ENCODE data around the gene MARCHF10. TPM values are rescaled to one million over a fixed set of nuclear protein-coding genes. Genes with fewer than 3 reads are reported as not detected.

MARCHF10 gene
- total and polyA plus RNA-seq, 2 of the 13 experiments (the other 11 are each of a cell fraction or from before 2014, with no cell fraction given), result not detected

GRCh38 chr17:62656446-62656845, 151.7 kb downstream of the MARCHF10 start (continued):
- TF ChIP-seq, protein P1, sequence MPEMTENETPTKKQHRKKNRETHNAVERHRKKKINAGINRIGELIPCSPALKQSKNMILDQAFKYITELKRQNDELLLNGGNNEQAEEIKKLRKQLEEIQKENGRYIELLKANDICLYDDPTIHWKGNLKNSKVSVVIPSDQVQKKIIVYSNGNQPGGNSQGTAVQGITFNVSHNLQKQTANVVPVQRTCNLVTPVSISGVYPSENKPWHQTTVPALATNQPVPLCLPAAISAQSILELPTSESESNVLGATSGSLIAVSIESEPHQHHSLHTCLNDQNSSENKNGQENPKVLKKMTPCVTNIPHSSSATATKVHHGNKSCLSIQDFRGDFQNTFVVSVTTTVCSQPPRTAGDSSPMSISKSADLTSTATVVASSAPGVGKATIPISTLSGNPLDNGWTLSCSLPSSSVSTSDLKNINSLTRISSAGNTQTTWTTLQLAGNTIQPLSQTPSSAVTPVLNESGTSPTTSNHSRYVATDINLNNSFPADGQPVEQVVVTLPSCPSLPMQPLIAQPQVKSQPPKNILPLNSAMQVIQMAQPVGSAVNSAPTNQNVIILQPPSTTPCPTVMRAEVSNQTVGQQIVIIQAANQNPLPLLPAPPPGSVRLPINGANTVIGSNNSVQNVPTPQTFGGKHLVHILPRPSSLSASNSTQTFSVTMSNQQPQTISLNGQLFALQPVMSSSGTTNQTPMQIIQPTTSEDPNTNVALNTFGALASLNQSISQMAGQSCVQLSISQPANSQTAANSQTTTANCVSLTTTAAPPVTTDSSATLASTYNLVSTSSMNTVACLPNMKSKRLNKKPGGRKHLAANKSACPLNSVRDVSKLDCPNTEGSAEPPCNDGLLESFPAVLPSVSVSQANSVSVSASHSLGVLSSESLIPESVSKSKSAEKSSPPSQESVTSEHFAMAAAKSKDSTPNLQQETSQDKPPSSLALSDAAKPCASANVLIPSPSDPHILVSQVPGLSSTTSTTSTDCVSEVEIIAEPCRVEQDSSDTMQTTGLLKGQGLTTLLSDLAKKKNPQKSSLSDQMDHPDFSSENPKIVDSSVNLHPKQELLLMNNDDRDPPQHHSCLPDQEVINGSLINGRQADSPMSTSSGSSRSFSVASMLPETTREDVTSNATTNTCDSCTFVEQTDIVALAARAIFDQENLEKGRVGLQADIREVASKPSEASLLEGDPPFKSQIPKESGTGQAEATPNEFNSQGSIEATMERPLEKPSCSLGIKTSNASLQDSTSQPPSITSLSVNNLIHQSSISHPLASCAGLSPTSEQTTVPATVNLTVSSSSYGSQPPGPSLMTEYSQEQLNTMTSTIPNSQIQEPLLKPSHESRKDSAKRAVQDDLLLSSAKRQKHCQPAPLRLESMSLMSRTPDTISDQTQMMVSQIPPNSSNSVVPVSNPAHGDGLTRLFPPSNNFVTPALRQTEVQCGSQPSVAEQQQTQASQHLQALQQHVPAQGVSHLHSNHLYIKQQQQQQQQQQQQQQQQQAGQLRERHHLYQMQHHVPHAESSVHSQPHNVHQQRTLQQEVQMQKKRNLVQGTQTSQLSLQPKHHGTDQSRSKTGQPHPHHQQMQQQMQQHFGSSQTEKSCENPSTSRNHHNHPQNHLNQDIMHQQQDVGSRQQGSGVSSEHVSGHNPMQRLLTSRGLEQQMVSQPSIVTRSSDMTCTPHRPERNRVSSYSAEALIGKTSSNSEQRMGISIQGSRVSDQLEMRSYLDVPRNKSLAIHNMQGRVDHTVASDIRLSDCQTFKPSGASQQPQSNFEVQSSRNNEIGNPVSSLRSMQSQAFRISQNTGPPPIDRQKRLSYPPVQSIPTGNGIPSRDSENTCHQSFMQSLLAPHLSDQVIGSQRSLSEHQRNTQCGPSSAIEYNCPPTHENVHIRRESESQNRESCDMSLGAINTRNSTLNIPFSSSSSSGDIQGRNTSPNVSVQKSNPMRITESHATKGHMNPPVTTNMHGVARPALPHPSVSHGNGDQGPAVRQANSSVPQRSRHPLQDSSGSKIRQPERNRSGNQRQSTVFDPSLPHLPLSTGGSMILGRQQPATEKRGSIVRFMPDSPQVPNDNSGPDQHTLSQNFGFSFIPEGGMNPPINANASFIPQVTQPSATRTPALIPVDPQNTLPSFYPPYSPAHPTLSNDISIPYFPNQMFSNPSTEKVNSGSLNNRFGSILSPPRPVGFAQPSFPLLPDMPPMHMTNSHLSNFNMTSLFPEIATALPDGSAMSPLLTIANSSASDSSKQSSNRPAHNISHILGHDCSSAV (CRISPR knock-in tag; IDR thresholded peaks at IDR 0.05; ENCODE audit: borderline replicate concordance), result no peak
- no peak for TF ChIP-seq ZC3H4 (CRISPR knock-in tag; IDR thresholded peaks at IDR 0.05; ENCODE audit: borderline replicate concordance)

DNA sequence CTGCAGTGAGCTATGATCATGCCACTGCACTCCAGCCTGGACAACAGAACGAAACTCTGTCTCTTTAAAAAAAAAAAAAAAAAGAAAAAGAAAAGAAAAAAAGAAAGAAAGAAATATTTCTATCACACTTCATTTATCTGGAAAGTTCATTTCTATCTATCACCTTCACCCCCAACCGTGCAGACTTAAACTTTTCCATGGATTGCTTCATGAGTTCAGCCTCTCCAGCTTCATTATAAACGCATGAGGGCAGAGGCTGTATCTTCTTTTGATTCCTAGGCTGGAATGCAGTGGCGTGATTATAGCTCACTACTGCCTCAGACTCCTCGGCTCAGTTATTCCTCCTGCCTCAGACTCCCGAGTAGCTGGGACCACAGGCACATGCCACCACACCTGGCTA, 152.5 kb downstream of the MARCHF10 start:
- intact Hi-C loops (cut with micrococcal nuclease; ENCODE audit: unreplicated experiment) (no loop called here), in situ Hi-C loops (cut with HindIII; ENCODE audit: extremely low pct_ligation_motif_present, low pct_unique_long_range_greater_than_20kb) (no loop called here)
- H3K36me3 ChIP-seq (replicated peaks in 1 of 2; ENCODE audit: control insufficient read depth in 1 of 2, insufficient read depth in 2 of 2, low read length in 2 of 2), result no peaks in the 10 kb centered on the region
- no peaks in the 10 kb centered on the region for H3K79me2 ChIP-seq (ENCODE audit: insufficient read depth, low read length)
- no peak for FAIRE-seq
- no TSS peak for BruUV-seq (replicated peaks)
- no peaks in the 10 kb centered on the region for H4K20me1 ChIP-seq (ENCODE audit: insufficient read depth, low read length)
- ChIA-PET CTCF (ENCODE audit: low intra/inter-chr PET ratio, low total read pairs) (no interaction called here), POLR2A (no interaction called here)
- peaks cover 15 to 73% of the 10 kb centered on the region in 2 experiments; a peak in 4 of 5 replicates for H3K27me3 ChIP-seq (ENCODE audit: control insufficient read depth in 1 of 2, insufficient read depth in 2 of 2, low read length in 2 of 2)
- 15% methylated on average over 6 of the region's 6 CpGs for WGBS (ENCODE audit: low lambda C conversion rate)
- no peak for DNase-seq (ENCODE audit: low spot score)
- no peak overlapping the region for H2AFZ ChIP-seq (ENCODE audit: low read length)
- no peaks in the 10 kb centered on the region for H3K9me3 ChIP-seq (ENCODE audit: low read length)
- no peak overlapping the region for H3K4me3 ChIP-seq (replicated peaks in 1 of 3; ENCODE audit: insufficient read depth in 1 of 3, low read depth in 2 of 3, low read length in 3 of 3)
- H3K4me2 ChIP-seq (ENCODE audit: low read depth, low read length), result no peak overlapping the region
- no peak overlapping the region for H3K27ac ChIP-seq (ENCODE audit: extremely low read length, insufficient read depth, low read length)
- ATAC-seq, result no peak
- H3K4me1 ChIP-seq (ENCODE audit: insufficient read depth, low read length), result peaks cover 21% of the 10 kb centered on the region
- no peak for TF ChIP-seq CREB1 (IDR thresholded peaks at IDR 0.05)
- no peak for TF ChIP-seq CREB1 (CRISPR knock-in tag; IDR thresholded peaks at IDR 0.05)
- no peak overlapping the region for H3K9ac ChIP-seq (ENCODE audit: insufficient read depth, low read depth, low read length)
